MM.1S (cell line): Measurements from ENCODE around the gene COL28A1.

Experiments used
- DNase-seq: peaks from one replicate; pipeline ENCODE4 v3.0.0-alpha.2; 2015
- H2AFZ ChIP-seq: fragments of 300-600 bp; sonication (generic); 2 replicates; pipeline ENCODE4 v1.6.0; 2016; ENCODE audit warnings: antibody characterized with exemption, low read length
- H3F3A ChIP-seq: fragments of 300-600 bp; sonication (generic); 2 replicates; pipeline ENCODE4 v1.6.1; 2016; ENCODE audit warnings: mild to moderate bottlenecking, antibody characterized with exemption, low read length, moderate library complexity, mixed read lengths; ENCODE audit not compliant: insufficient read depth
- H3K27ac ChIP-seq: fragments of 300-600 bp; sonication (generic); 2 replicates; pipeline ENCODE4 v1.5.1; 2016; ENCODE audit warnings: mild to moderate bottlenecking, low read length
- H3K27me3 ChIP-seq: fragments of 300-600 bp; sonication (generic); replicated peaks from 2 replicates; pipeline ENCODE4 v1.6.0; 2016; ENCODE audit warnings: low read length; ENCODE audit not compliant: insufficient read depth
- H3K36me3 ChIP-seq: fragments of 300-600 bp; sonication (generic); replicated peaks from 2 replicates; pipeline ENCODE4 v1.6.1; 2016; ENCODE audit warnings: mild to moderate bottlenecking, low read length, mixed read lengths; ENCODE audit not compliant: insufficient read depth
- H3K4me1 ChIP-seq: fragments of 300-600 bp; sonication (generic); 2 replicates; pipeline ENCODE4 v1.6.1; 2016; ENCODE audit warnings: low read length, mixed read lengths
- H3K4me2 ChIP-seq: fragments of 300-600 bp; sonication (generic); 2 replicates; pipeline ENCODE4 v1.6.0; 2016; ENCODE audit warnings: low read depth, low read length
- H3K4me3 ChIP-seq: fragments of 300-600 bp; sonication (generic); 2 replicates; pipeline ENCODE4 v1.5.1; 2016; ENCODE audit warnings: low read length, mixed read lengths
- H3K79me2 ChIP-seq: fragments of 300-600 bp; sonication (generic); 2 replicates; pipeline ENCODE4 v1.6.1; 2016; ENCODE audit warnings: mixed run types, low read length, mixed read lengths
- H3K9ac ChIP-seq: fragments of 300-600 bp; sonication (generic); 2 replicates; pipeline ENCODE4 v1.6.1; 2016; ENCODE audit warnings: low read length, mixed read lengths
- H3K9me2 ChIP-seq: fragments of 300-600 bp; sonication (generic); replicated peaks from 2 replicates; pipeline ENCODE4 v1.6.1; 2016; ENCODE audit warnings: mild to moderate bottlenecking, low read length, mixed read lengths; ENCODE audit not compliant: insufficient read depth
- H3K9me3 ChIP-seq: fragments of 300-600 bp; sonication (generic); replicated peaks from 2 replicates; pipeline ENCODE4 v1.6.1; 2016; ENCODE audit warnings: mild to moderate bottlenecking, low read length, mixed read lengths; ENCODE audit not compliant: insufficient read depth
- H4K20me1 ChIP-seq: fragments of 300-600 bp; sonication (generic); 2 replicates; pipeline ENCODE4 v1.6.1; 2016; ENCODE audit warnings: mild to moderate bottlenecking, low read length, moderate library complexity, mixed read lengths; ENCODE audit not compliant: insufficient read depth
- CTCF ChIP-seq: fragments of 300-600 bp; sonication (generic); IDR thresholded peaks from 2 replicates; pipeline ENCODE4 v1.5.1; 2016; ENCODE audit warnings: antibody characterized with exemption, low read length, mixed read lengths
- EZH2 ChIP-seq: fragments of 300-600 bp; sonication (generic); optimal IDR thresholded peaks from 2 replicates; pipeline ENCODE3; 2017; ENCODE audit warnings: low read depth, mild to moderate bottlenecking, antibody characterized with exemption, low read length, mixed read lengths
- EZH2phosphoT487 ChIP-seq: fragments of 300-600 bp; sonication (generic); IDR thresholded peaks from 2 replicates; pipeline ENCODE4 v1.6.1; 2018; ENCODE audit warnings: antibody characterized with exemption, low read length

The COL28A1 gene

GRCh38 chr7:7510794-7511193 lies 24.9 kb downstream of the COL28A1 start:
- H3K36me3 ChIP-seq: no peaks in the 10 kb centered on the region
- no peaks in the 10 kb centered on the region for H3K27me3 ChIP-seq
- H3K9ac ChIP-seq: no peak overlapping the region
- no peak for TF ChIP-seq EZH2
- no peak for TF ChIP-seq EZH2phosphoT487
- TF ChIP-seq CTCF: no peak
- H4K20me1 ChIP-seq: no peaks in the 10 kb centered on the region
- no peaks in the 10 kb centered on the region for H3F3A ChIP-seq
- H3K4me1 ChIP-seq: no peaks in the 10 kb centered on the region
- no peaks in the 10 kb centered on the region for H3K79me2 ChIP-seq
- H3K4me2 ChIP-seq: no peak overlapping the region
- no peaks in the 10 kb centered on the region for H3K9me3 ChIP-seq
- no peak for DNase-seq
- no peaks in the 10 kb centered on the region for H3K9me2 ChIP-seq
- H3K27ac ChIP-seq: no peak overlapping the region
- H3K4me3 ChIP-seq: no peak overlapping the region
- no peak overlapping the region for H2AFZ ChIP-seq

GRCh38 chr7:7505915-7506314 lies 29.8 kb downstream of the COL28A1 start:
- H4K20me1 ChIP-seq: no peaks in the 10 kb centered on the region
- H3K27me3 ChIP-seq: no peaks in the 10 kb centered on the region
- no peaks in the 10 kb centered on the region for H3K9me3 ChIP-seq
- H2AFZ ChIP-seq: no peak overlapping the region
- no peaks in the 10 kb centered on the region for H3K79me2 ChIP-seq
- TF ChIP-seq CTCF: no peak
- no peak for TF ChIP-seq EZH2
- TF ChIP-seq EZH2phosphoT487: no peak
- no peak for DNase-seq
- H3K27ac ChIP-seq: no peak overlapping the region
- H3K4me1 ChIP-seq: no peaks in the 10 kb centered on the region
- no peak overlapping the region for H3K4me3 ChIP-seq
- no peaks in the 10 kb centered on the region for H3K9me2 ChIP-seq
- no peaks in the 10 kb centered on the region for H3K36me3 ChIP-seq
- no peaks in the 10 kb centered on the region for H3F3A ChIP-seq
- H3K4me2 ChIP-seq: no peak overlapping the region
- no peak overlapping the region for H3K9ac ChIP-seq

- Histone ChIP-seq H4K20me1 (no peaks in the 10 kb centered on the region), H3K4me3 (no peak overlapping the region), H3K27ac (no peak overlapping the region), H3K9ac (no peak overlapping the region), H2AFZ (no peak overlapping the region), H3K4me2 (no peak overlapping the region), H3K4me1 (no peaks in the 10 kb centered on the region), H3F3A (no peaks in the 10 kb centered on the region), H3K36me3 (no peaks in the 10 kb centered on the region), H3K27me3 (no peaks in the 10 kb centered on the region), H3K79me2 (no peaks in the 10 kb centered on the region), H3K9me2 (no peaks in the 10 kb centered on the region), H3K9me3 (no peaks in the 10 kb centered on the region)
- no peak for TF ChIP-seq EZH2
- no peak for TF ChIP-seq EZH2phosphoT487
- TF ChIP-seq CTCF: no peak
- DNase-seq: no peak
These were observed 30.6 kb downstream of the COL28A1 start for GRCh38 chr7:7504910-7505704.
